Measurements from ENCODE around the gene CA5B.
"Not testable (repeated sequence)": the region's sequence is repeated elsewhere in the genome, so short reads cannot be mapped to it uniquely, and the experiment has no call there.

CA5B gene

GRCh38 chrX:15723887-15724517 lies 14.1 kb upstream of the CA5B start:
- Histone ChIP-seq H3K4me1 (ENCODE audit: control insufficient read depth in 1 of 2, insufficient read depth in 2 of 2, low read length in 2 of 2) (no peaks in the 10 kb centered on the region), H3K27me3 (ENCODE audit: low read depth, low read length) (no peaks in the 10 kb centered on the region), H3K4me3 (ENCODE audit: low read depth in 1 of 2, low read length in 2 of 2) (no peak overlapping the region), H3K9me3 (ENCODE audit: control insufficient read depth in 1 of 2, low read length in 2 of 2) (no peaks in the 10 kb centered on the region), H3K36me3 (ENCODE audit: control insufficient read depth in 1 of 2, insufficient read depth in 2 of 2, low read length in 2 of 2) (no peaks in the 10 kb centered on the region), H3K27ac (ENCODE audit: low read length) (no peak overlapping the region)

- H3K27me3 ChIP-seq (ENCODE audit: low read depth, low read length), result no peaks in the 10 kb centered on the region
- H3K9me3 ChIP-seq (ENCODE audit: control insufficient read depth in 1 of 2, low read length in 2 of 2), result no peaks in the 10 kb centered on the region
Measured at GRCh38 chrX:15724911-15725310, 13.2 kb upstream of the CA5B start.

GRCh38 chrX:15731368-15731767 lies 6.7 kb upstream of the CA5B start:
- H3K27me3 ChIP-seq (ENCODE audit: low read depth, low read length); H3K9me3 ChIP-seq (ENCODE audit: control insufficient read depth in 1 of 2, low read length in 2 of 2); H3K4me3 ChIP-seq (ENCODE audit: low read depth in 1 of 2, low read length in 2 of 2); H3K27ac ChIP-seq (ENCODE audit: low read length); H3K4me1 ChIP-seq (ENCODE audit: control insufficient read depth in 1 of 2, insufficient read depth in 2 of 2, low read length in 2 of 2); H3K36me3 ChIP-seq (ENCODE audit: control insufficient read depth in 1 of 2, insufficient read depth in 2 of 2, low read length in 2 of 2): not testable (repeated sequence)

More at GRCh38 chrX:15724911-15725310, 13.2 kb upstream of the CA5B start:
- no peak overlapping the region for H3K27ac ChIP-seq (ENCODE audit: low read length)
- H3K4me3 ChIP-seq (ENCODE audit: low read depth in 1 of 2, low read length in 2 of 2), result no peak overlapping the region
- H3K36me3 ChIP-seq (ENCODE audit: control insufficient read depth in 1 of 2, insufficient read depth in 2 of 2, low read length in 2 of 2), result no peaks in the 10 kb centered on the region
- no peaks in the 10 kb centered on the region for H3K4me1 ChIP-seq (ENCODE audit: control insufficient read depth in 1 of 2, insufficient read depth in 2 of 2, low read length in 2 of 2)

DNA sequence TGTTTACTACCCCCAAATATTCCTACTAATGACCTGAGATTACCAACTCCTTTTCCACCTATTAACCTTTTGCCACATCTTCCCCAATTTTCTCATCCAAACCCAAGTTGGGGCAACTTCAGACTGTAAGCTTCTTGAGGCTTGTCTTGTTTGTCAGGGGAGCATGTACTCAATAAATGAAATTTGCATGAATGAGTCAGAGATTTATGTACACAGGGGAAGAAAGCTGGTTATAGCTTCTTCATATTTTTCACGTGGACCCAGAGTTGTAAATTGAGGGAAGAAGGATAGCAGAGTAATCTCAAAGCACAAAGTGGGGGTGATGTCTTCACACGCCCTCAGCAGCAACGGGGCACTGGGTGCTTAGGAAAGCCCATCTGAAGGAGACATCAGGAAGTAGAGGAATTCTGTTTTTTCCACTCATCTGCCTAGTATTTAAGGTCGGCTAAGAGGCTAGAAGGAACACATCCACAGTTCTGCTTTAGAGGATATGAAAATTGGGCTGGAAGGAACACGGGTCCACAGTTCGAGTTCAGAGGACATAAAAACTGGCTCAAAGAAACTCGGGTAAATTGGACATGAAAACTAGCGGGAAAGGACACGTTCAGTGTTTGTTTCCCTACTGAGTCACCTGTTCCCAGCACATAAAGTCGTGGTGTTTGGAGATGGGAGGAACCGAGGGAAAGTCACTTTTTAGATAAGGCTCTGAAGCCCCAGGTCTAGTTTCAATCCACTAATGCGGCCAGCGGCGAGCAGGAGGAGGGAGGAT lies 696 bp upstream of the CA5B start:
- Histone ChIP-seq H3K9me3 (ENCODE audit: control insufficient read depth in 1 of 2, low read length in 2 of 2) (no peaks in the 10 kb centered on the region), H3K27ac (ENCODE audit: low read length) (peak overlapping the region; percentile 54), H3K27me3 (ENCODE audit: low read depth, low read length) (no peaks in the 10 kb centered on the region), H3K4me3 (ENCODE audit: low read depth in 1 of 2, low read length in 2 of 2) (peak overlapping the region; percentile 56 to 60), H3K4me1 (ENCODE audit: control insufficient read depth in 1 of 2, insufficient read depth in 2 of 2, low read length in 2 of 2) (peaks cover 0 to 6% of the 10 kb centered on the region in 2 donors), H3K36me3 (ENCODE audit: control insufficient read depth in 1 of 2, insufficient read depth in 2 of 2, low read length in 2 of 2) (no peaks in the 10 kb centered on the region)

GRCh38 chrX:15739886-15740285 lies 1.8 kb downstream of the CA5B start:
- Histone ChIP-seq H3K4me3 (ENCODE audit: low read depth in 1 of 2, low read length in 2 of 2) (no peak overlapping the region), H3K27me3 (ENCODE audit: low read depth, low read length) (no peaks in the 10 kb centered on the region), H3K27ac (ENCODE audit: low read length) (no peak overlapping the region), H3K9me3 (ENCODE audit: control insufficient read depth in 1 of 2, low read length in 2 of 2) (no peaks in the 10 kb centered on the region), H3K36me3 (ENCODE audit: control insufficient read depth in 1 of 2, insufficient read depth in 2 of 2, low read length in 2 of 2) (no peaks in the 10 kb centered on the region), H3K4me1 (ENCODE audit: control insufficient read depth in 1 of 2, insufficient read depth in 2 of 2, low read length in 2 of 2) (peaks cover 0 to 6% of the 10 kb centered on the region in 2 donors)

DNA sequence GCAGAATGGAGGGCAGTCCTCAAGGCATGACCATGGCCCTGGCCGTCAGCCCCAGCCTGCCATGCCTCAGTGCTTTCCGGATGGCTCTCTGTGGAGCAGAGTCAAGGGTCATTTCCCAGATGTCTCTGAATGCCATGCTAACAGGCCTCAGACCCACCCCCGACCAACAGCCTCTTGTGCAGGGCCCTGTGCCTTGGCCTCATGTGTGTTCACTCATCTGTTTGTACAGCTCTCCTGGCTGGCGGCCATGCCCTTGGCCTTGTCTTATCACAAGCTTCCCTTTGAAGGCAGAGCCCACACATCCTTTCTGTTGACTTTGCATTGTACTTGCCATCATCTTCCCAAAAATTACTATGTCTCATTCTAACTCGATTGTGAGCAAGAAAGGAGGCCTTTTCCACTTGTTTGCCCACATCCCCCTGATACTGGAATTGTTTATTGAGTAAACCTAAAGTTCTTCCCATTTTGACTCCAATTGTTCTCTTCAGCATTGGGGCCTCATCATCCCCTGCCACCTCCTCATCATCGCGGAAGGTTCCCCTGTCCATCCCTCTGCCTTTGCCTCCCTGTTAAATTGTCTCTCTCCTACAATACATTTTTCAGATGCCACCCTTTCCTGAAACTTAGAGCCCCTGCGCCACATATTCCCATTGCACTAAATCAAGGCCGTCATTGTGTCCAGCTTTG lies 6.3 kb downstream of the CA5B start:
- Histone ChIP-seq H3K27me3 (ENCODE audit: low read depth, low read length) (no peaks in the 10 kb centered on the region), H3K36me3 (ENCODE audit: control insufficient read depth in 1 of 2, insufficient read depth in 2 of 2, low read length in 2 of 2) (no peaks in the 10 kb centered on the region), H3K4me3 (ENCODE audit: low read depth in 1 of 2, low read length in 2 of 2) (no peak overlapping the region), H3K9me3 (ENCODE audit: control insufficient read depth in 1 of 2, low read length in 2 of 2) (no peaks in the 10 kb centered on the region), H3K27ac (ENCODE audit: low read length) (no peak overlapping the region), H3K4me1 (ENCODE audit: control insufficient read depth in 1 of 2, insufficient read depth in 2 of 2, low read length in 2 of 2) (no peaks in the 10 kb centered on the region)

GRCh38 chrX:15745179-15745578 lies 7.1 kb downstream of the CA5B start:
- Histone ChIP-seq H3K27me3 (ENCODE audit: low read depth, low read length) (no peaks in the 10 kb centered on the region), H3K4me1 (ENCODE audit: control insufficient read depth in 1 of 2, insufficient read depth in 2 of 2, low read length in 2 of 2) (peaks cover 0 to 7% of the 10 kb centered on the region in 2 donors), H3K4me3 (ENCODE audit: low read depth in 1 of 2, low read length in 2 of 2) (no peak overlapping the region), H3K27ac (ENCODE audit: low read length) (no peak overlapping the region), H3K36me3 (ENCODE audit: control insufficient read depth in 1 of 2, insufficient read depth in 2 of 2, low read length in 2 of 2) (no peaks in the 10 kb centered on the region), H3K9me3 (ENCODE audit: control insufficient read depth in 1 of 2, low read length in 2 of 2) (no peaks in the 10 kb centered on the region)

- not testable (repeated sequence) for H3K27me3 ChIP-seq (ENCODE audit: low read depth, low read length); H3K36me3 ChIP-seq (ENCODE audit: control insufficient read depth in 1 of 2, insufficient read depth in 2 of 2, low read length in 2 of 2); H3K27ac ChIP-seq (ENCODE audit: low read length); H3K9me3 ChIP-seq (ENCODE audit: control insufficient read depth in 1 of 2, low read length in 2 of 2); H3K4me3 ChIP-seq (ENCODE audit: low read depth in 1 of 2, low read length in 2 of 2)
- peaks cover 8 to 15% of the 10 kb centered on the region in 2 donors for H3K4me1 ChIP-seq (ENCODE audit: control insufficient read depth in 1 of 2, insufficient read depth in 2 of 2, low read length in 2 of 2)
Measured at GRCh38 chrX:15746651-15747050, 8.6 kb downstream of the CA5B start.

GRCh38 chrX:15747626-15748173 lies 9.6 kb downstream of the CA5B start:
- H3K27ac ChIP-seq (ENCODE audit: low read length), result no peak overlapping the region
- H3K27me3 ChIP-seq (ENCODE audit: low read depth, low read length), result no peaks in the 10 kb centered on the region
- peaks cover 0 to 6% of the 10 kb centered on the region in 2 donors for H3K36me3 ChIP-seq (ENCODE audit: control insufficient read depth in 1 of 2, insufficient read depth in 2 of 2, low read length in 2 of 2)
- H3K4me3 ChIP-seq (ENCODE audit: low read depth in 1 of 2, low read length in 2 of 2), result no peak overlapping the region
- no peaks in the 10 kb centered on the region for H3K9me3 ChIP-seq (ENCODE audit: control insufficient read depth in 1 of 2, low read length in 2 of 2)
- peaks cover 9 to 15% of the 10 kb centered on the region in 2 donors for H3K4me1 ChIP-seq (ENCODE audit: control insufficient read depth in 1 of 2, insufficient read depth in 2 of 2, low read length in 2 of 2)

GRCh38 chrX:15748841-15749240 lies 10.8 kb downstream of the CA5B start:
- H3K9me3 ChIP-seq (ENCODE audit: control insufficient read depth in 1 of 2, low read length in 2 of 2), result no peaks in the 10 kb centered on the region
- H3K27me3 ChIP-seq (ENCODE audit: low read depth, low read length), result no peaks in the 10 kb centered on the region
- H3K27ac ChIP-seq (ENCODE audit: low read length), result no peak overlapping the region
- H3K4me3 ChIP-seq (ENCODE audit: low read depth in 1 of 2, low read length in 2 of 2), result no peak overlapping the region
- peaks cover 9 to 15% of the 10 kb centered on the region in 2 donors for H3K4me1 ChIP-seq (ENCODE audit: control insufficient read depth in 1 of 2, insufficient read depth in 2 of 2, low read length in 2 of 2)
- peaks cover 0 to 6% of the 10 kb centered on the region in 2 donors for H3K36me3 ChIP-seq (ENCODE audit: control insufficient read depth in 1 of 2, insufficient read depth in 2 of 2, low read length in 2 of 2)

Data from muscle layer of duodenum (tissue), 2 donors.